BLaER1 (cell line): ENCODE data around the gene CYTH1.

Source experiments
- H3K27ac ChIP-seq: shearing (Covaris generic); formaldehyde crosslinking; 2 replicates; pipeline ENCODE4 v1.8.1; 2022
- H3K27me3 ChIP-seq: shearing (Covaris generic); formaldehyde crosslinking; 2 replicates; pipeline ENCODE4 v1.8.1; 2022
- H3K36me3 ChIP-seq: shearing (Covaris generic); formaldehyde crosslinking; 2 replicates; pipeline ENCODE4 v1.8.1; 2022
- H3K4me1 ChIP-seq: shearing (Covaris generic); formaldehyde crosslinking; 2 replicates; pipeline ENCODE4 v1.8.1; 2022
- H3K4me2 ChIP-seq: shearing (Covaris generic); formaldehyde crosslinking; 2 replicates; pipeline ENCODE4 v1.8.1; 2022
- H3K4me3 ChIP-seq: shearing (Covaris generic); formaldehyde crosslinking; 2 replicates; pipeline ENCODE4 v1.8.1; 2022
- H3K9ac ChIP-seq: shearing (Covaris generic); formaldehyde crosslinking; 2 replicates; pipeline ENCODE4 v1.8.1; 2022
- H3K9me3 ChIP-seq: shearing (Covaris generic); formaldehyde crosslinking; 2 replicates; pipeline ENCODE4 v1.8.1; 2022
- H4K20me1 ChIP-seq: shearing (Covaris generic); formaldehyde crosslinking; 2 replicates; pipeline ENCODE4 v1.8.1; 2022
- Cebpa-rat ChIP-seq: shearing (Covaris generic); IDR thresholded peaks from 2 replicates; pipeline ENCODE4 v1.8.1; 2022

The CYTH1 gene

GRCh38 chr17:78797691-78798585 is 15.9 kb upstream of the CYTH1 start:
- Histone ChIP-seq H3K9ac (0 out of 2 replicates have a peak overlapping the region, but pooled peaks have one; percentile 42), H3K4me3 (no peak overlapping the region), H3K36me3 (peaks cover 80% of the 10 kb centered on the region), H3K9me3 (no peaks in the 10 kb centered on the region), H3K27ac (peak overlapping the region; percentile 62; the same call in 1 of the 2 replicates), H4K20me1 (peaks cover 67% of the 10 kb centered on the region), H3K4me2 (peak overlapping the region; percentile 80), H3K27me3 (no peaks in the 10 kb centered on the region), H3K4me1 (peaks cover 84% of the 10 kb centered on the region)
- no peak for TF ChIP-seq Cebpa-rat

- Histone ChIP-seq H3K27ac (peak overlapping the region; percentile 62), H4K20me1 (peaks cover 60% of the 10 kb centered on the region), H3K4me1 (peaks cover 84% of the 10 kb centered on the region), H3K9ac (0 out of 2 replicates have a peak overlapping the region, but pooled peaks have one; percentile 42), H3K4me3 (no peak overlapping the region), H3K36me3 (peaks cover 73% of the 10 kb centered on the region), H3K27me3 (no peaks in the 10 kb centered on the region), H3K9me3 (no peaks in the 10 kb centered on the region), H3K4me2 (peak overlapping the region; percentile 80)
- no peak for TF ChIP-seq Cebpa-rat
Observed at GRCh38 chr17:78797213-78797612, 15.1 kb upstream of the CYTH1 start.

- peak overlapping the region; percentile 33; the same call in 1 of the 2 replicates for H3K4me3 ChIP-seq
- no peaks in the 10 kb centered on the region for H3K27me3 ChIP-seq
- peak overlapping the region; percentile 80 for H3K4me2 ChIP-seq
- H3K4me1 ChIP-seq: peaks cover 84% of the 10 kb centered on the region
- no peaks in the 10 kb centered on the region for H3K9me3 ChIP-seq
- peaks cover 53% of the 10 kb centered on the region for H4K20me1 ChIP-seq
- peak overlapping the region; percentile 42; the same call in 1 of the 2 replicates for H3K9ac ChIP-seq
- peaks cover 78% of the 10 kb centered on the region for H3K36me3 ChIP-seq
- H3K27ac ChIP-seq: peak overlapping the region; percentile 62
- TF ChIP-seq Cebpa-rat: no peak
Observed at GRCh38 chr17:78796517-78796900, 14.4 kb upstream of the CYTH1 start.

- H4K20me1 ChIP-seq: peaks cover 48% of the 10 kb centered on the region
- H3K27ac ChIP-seq: peak overlapping the region; percentile 62
- no peaks in the 10 kb centered on the region for H3K9me3 ChIP-seq
- peaks cover 80% of the 10 kb centered on the region for H3K4me1 ChIP-seq
- H3K9ac ChIP-seq: peak overlapping the region; percentile 42; the same call in 1 of the 2 replicates
- TF ChIP-seq Cebpa-rat: no peak
- H3K36me3 ChIP-seq: peaks cover 78% of the 10 kb centered on the region
- peak overlapping the region; percentile 33; the same call in 1 of the 2 replicates for H3K4me3 ChIP-seq
- H3K27me3 ChIP-seq: no peaks in the 10 kb centered on the region
- peak overlapping the region; percentile 80 for H3K4me2 ChIP-seq
Observed at GRCh38 chr17:78795861-78796516, 13.9 kb upstream of the CYTH1 start.

- peak overlapping the region; percentile 62; the same call in 1 of the 2 replicates for H3K27ac ChIP-seq
- peaks cover 39% of the 10 kb centered on the region for H4K20me1 ChIP-seq
- H3K4me3 ChIP-seq: no peak overlapping the region
- no peak for TF ChIP-seq Cebpa-rat
- peak overlapping the region; percentile 80 for H3K4me2 ChIP-seq
- H3K36me3 ChIP-seq: peaks cover 72% of the 10 kb centered on the region
- no peaks in the 10 kb centered on the region for H3K27me3 ChIP-seq
- H3K9ac ChIP-seq: 0 out of 2 replicates have a peak overlapping the region, but pooled peaks have one; percentile 21
- peaks cover 77% of the 10 kb centered on the region for H3K4me1 ChIP-seq
- no peaks in the 10 kb centered on the region for H3K9me3 ChIP-seq
Observed at GRCh38 chr17:78794864-78795640, 13.0 kb upstream of the CYTH1 start.

- Histone ChIP-seq H3K36me3 (peaks cover 65% of the 10 kb centered on the region), H3K9ac (no peak overlapping the region), H3K9me3 (no peaks in the 10 kb centered on the region), H3K27me3 (no peaks in the 10 kb centered on the region), H3K4me1 (peaks cover 80% of the 10 kb centered on the region), H4K20me1 (peaks cover 33% of the 10 kb centered on the region), H3K27ac (0 out of 2 replicates have a peak overlapping the region, but pooled peaks have one; percentile 62), H3K4me3 (no peak overlapping the region), H3K4me2 (peak overlapping the region; percentile 80; the same call in 1 of the 2 replicates)
- TF ChIP-seq Cebpa-rat: no peak
Observed at GRCh38 chr17:78794399-78794798, 12.3 kb upstream of the CYTH1 start.

GRCh38 chr17:78793968-78794367 is 11.9 kb upstream of the CYTH1 start:
- no peaks in the 10 kb centered on the region for H3K9me3 ChIP-seq
- no peak overlapping the region for H3K4me2 ChIP-seq
- H4K20me1 ChIP-seq: peaks cover 29% of the 10 kb centered on the region
- peaks cover 80% of the 10 kb centered on the region for H3K4me1 ChIP-seq
- TF ChIP-seq Cebpa-rat: no peak
- no peaks in the 10 kb centered on the region for H3K27me3 ChIP-seq
- H3K27ac ChIP-seq: no peak overlapping the region
- H3K9ac ChIP-seq: no peak overlapping the region
- H3K36me3 ChIP-seq: peaks cover 61% of the 10 kb centered on the region
- no peak overlapping the region for H3K4me3 ChIP-seq

GRCh38 chr17:78793415-78793814 is 11.3 kb upstream of the CYTH1 start:
- no peak overlapping the region for H3K4me2 ChIP-seq
- no peak for TF ChIP-seq Cebpa-rat
- no peak overlapping the region for H3K4me3 ChIP-seq
- H3K4me1 ChIP-seq: peaks cover 75% of the 10 kb centered on the region
- H3K9me3 ChIP-seq: no peaks in the 10 kb centered on the region
- no peaks in the 10 kb centered on the region for H3K27me3 ChIP-seq
- no peak overlapping the region for H3K9ac ChIP-seq
- H3K27ac ChIP-seq: no peak overlapping the region
- H4K20me1 ChIP-seq: peaks cover 23% of the 10 kb centered on the region
- peaks cover 60% of the 10 kb centered on the region for H3K36me3 ChIP-seq
